ENCODE data around the gene IFT122.

DNA sequence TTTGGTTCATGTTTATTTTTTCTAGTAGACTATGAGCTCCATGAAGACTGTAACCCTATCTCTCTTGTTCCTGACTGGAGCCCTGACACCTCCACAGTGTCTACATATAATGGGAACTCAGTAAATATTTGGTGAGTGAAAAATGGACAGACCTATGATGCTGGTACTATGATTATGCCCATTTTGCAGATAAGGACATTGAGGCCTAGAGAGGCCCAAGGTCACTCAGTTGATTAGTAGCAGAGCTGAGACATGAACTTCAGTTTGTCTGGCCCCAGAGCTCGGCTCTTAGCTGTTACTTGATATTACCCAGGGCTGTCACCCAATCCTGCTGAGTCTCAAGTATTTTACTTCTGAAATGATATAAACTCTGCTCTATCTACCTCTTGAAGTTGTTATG, 17.1 kb upstream of the IFT122 start:
- TF ChIP-seq SPI1 (IDR thresholded peaks at IDR 0.05; ENCODE audit: low read depth, low read length) (no peak), TAF1 (IDR thresholded peaks at IDR 0.05; ENCODE audit: low read depth, low read length) (no peak)

Measured in GM12891 (cell line).